ENCODE results near the gene FRAT2. TPM values are rescaled to one million over a fixed set of nuclear protein-coding genes. Genes with fewer than 3 reads are reported as not detected.

FRAT2 gene, protein sequence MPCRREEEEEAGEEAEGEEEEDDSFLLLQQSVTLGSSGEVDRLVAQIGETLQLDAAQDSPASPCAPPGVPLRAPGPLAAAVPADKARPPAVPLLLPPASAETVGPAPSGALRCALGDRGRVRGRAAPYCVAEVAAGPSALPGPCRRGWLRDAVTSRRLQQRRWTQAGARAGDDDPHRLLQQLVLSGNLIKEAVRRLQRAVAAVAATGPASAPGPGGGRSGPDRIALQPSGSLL
- 1 to 10 TPM; 7.1 to 8.7 TPM for total RNA-seq

GRCh38 chr10:97334370-97335175 lies at the start of gene FRAT2:
FRAT2 (minus strand) TSS chr10:97334729; CDS start chr10:97334572, 157 bp downstream.
- Mint-ChIP-seq H3K9me3 (no peaks in the 10 kb centered on the region), H3K27me3 (no peaks in the 10 kb centered on the region), H3K27ac (peak within 1 kb of the TSS; percentile 81 to 86), H3K36me3 (no peaks in the 10 kb centered on the region), H3K4me3 (peak within 1 kb of the TSS; percentile 95), H3K4me1 (ENCODE audit: low read depth in 2 of 2) (peaks cover 28 to 33% of the 10 kb centered on the region in 2 donors)
- peak; percentile 94 to 96 for ATAC-seq
- DNase-seq (ENCODE audit: low spot score), result peak; percentile 93

DNA sequence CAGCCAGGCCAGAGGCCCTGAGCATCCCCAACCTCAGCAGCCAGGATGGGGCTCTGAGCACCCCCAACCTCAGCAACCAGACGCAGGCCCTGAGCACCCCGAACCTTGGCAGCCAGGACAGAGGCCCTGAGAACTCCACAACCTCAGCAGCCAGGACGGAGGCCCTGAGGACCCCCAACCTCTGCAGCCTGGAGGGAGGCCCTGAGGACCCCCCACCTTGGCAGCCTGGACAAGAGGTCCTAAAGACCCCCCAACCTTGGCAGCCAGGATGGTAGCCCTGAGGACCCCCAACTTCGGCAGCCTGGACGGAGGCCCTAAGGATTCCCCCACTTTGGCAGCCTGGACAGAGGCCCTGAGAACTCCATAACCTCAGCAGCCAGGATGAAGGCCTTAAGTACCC lies 49.6 kb upstream of the FRAT2 start:
- no peaks in the 10 kb centered on the region for H3K4me1 Mint-ChIP-seq (ENCODE audit: low read depth in 2 of 2)

GRCh38 chr10:97383159-97383558 lies 48.6 kb upstream of the FRAT2 start:
- Mint-ChIP-seq H3K27me3 (no peaks in the 10 kb centered on the region), H3K27ac (no peak overlapping the region), H3K9me3 (no peaks in the 10 kb centered on the region), H3K4me3 (no peak overlapping the region), H3K4me1 (ENCODE audit: low read depth in 2 of 2) (no peaks in the 10 kb centered on the region), H3K36me3 (no peaks in the 10 kb centered on the region)
- ATAC-seq (no peak), DNase-seq (ENCODE audit: low spot score) (peak; percentile 28)

More for the DNA sequence above, 49.6 kb upstream of the FRAT2 start:
- no peaks in the 10 kb centered on the region for H3K36me3 Mint-ChIP-seq
- no peaks in the 10 kb centered on the region for H3K9me3 Mint-ChIP-seq
- no peak overlapping the region for H3K4me3 Mint-ChIP-seq
- ATAC-seq (no peak), DNase-seq (ENCODE audit: low spot score) (peak; percentile 57)
- H3K27ac Mint-ChIP-seq, result no peak overlapping the region
- no peaks in the 10 kb centered on the region for H3K27me3 Mint-ChIP-seq

DNA sequence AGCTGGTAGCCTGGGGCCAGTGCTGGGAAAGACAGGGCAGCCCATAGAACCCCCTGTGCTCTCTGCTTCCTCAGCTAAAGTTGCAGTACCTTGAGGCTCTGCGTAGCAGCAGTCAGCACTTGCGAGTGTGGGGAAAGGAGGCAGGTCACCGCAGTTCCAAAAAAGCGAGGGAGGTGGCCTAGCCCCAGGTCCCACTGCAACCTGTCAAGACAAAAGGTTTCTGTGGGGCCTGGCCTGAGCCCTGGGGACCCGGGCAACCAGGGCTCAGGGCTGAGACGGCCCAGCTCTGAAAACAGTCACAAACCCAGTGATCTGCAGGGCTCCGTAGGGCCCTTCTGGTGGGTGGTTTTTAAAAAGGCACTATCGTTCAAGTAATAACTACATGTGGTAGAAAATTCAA lies 47.1 kb upstream of the FRAT2 start:
- no peak overlapping the region for H3K4me3 Mint-ChIP-seq
- H3K27me3 Mint-ChIP-seq, result no peaks in the 10 kb centered on the region
- H3K9me3 Mint-ChIP-seq, result no peaks in the 10 kb centered on the region
- no peaks in the 10 kb centered on the region for H3K36me3 Mint-ChIP-seq
- DNase-seq (ENCODE audit: low spot score) (peak; percentile 31), ATAC-seq (no peak)
- H3K4me1 Mint-ChIP-seq (ENCODE audit: low read depth in 2 of 2), result peaks cover 0 to under 1% of the 10 kb centered on the region in 2 donors
- no peak overlapping the region for H3K27ac Mint-ChIP-seq

- no peaks in the 10 kb centered on the region for H3K36me3 Mint-ChIP-seq
- DNase-seq (ENCODE audit: low spot score) (peak; percentile 41), ATAC-seq (no peak)
- no peaks in the 10 kb centered on the region for H3K27me3 Mint-ChIP-seq
- peaks cover 0 to 3% of the 10 kb centered on the region in 2 donors for H3K4me1 Mint-ChIP-seq (ENCODE audit: low read depth in 2 of 2)
- H3K27ac Mint-ChIP-seq, result no peak overlapping the region
- H3K9me3 Mint-ChIP-seq, result no peaks in the 10 kb centered on the region
- H3K4me3 Mint-ChIP-seq, result no peak overlapping the region
Observed at GRCh38 chr10:97380516-97380915, 46.0 kb upstream of the FRAT2 start.

GRCh38 chr10:97378933-97379921 lies 44.7 kb upstream of the FRAT2 start:
- H3K4me1 Mint-ChIP-seq (ENCODE audit: low read depth in 2 of 2), result peaks cover 0 to 3% of the 10 kb centered on the region in 2 donors

DNA sequence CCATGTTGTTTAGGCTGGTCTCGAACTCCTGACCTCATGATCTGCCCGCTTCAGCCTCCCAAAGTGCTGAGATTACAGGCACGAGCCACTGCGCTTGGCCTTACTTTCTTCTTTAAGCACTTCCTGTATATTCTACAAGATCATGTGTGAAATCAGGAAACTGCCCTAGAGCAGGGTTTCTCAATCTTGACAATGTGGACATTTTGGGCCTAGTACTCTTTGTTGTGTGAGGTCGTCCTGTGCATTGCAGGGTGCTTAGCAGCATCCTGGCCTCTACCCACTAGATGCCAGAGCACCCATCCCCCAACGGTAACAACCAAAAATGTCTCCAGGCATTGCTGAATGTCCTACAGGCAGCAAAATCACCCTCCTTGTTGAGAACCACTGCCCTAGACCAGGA lies 41.9 kb upstream of the FRAT2 start:
- no peak for DNase-seq (ENCODE audit: low spot score)
- Mint-ChIP-seq H3K4me1 (ENCODE audit: low read depth in 2 of 2) (peaks cover 0 to 3% of the 10 kb centered on the region in 2 donors), H3K9me3 (no peaks in the 10 kb centered on the region), H3K27me3 (no peaks in the 10 kb centered on the region), H3K27ac (peak overlapping the region in 1 of 2 donors; percentile 58), H3K4me3 (no peak overlapping the region), H3K36me3 (peaks cover 6% of the 10 kb centered on the region)
- ATAC-seq, result peak in 1 of 2 donors; percentile 52

More at GRCh38 chr10:97378933-97379921, 44.7 kb upstream of the FRAT2 start:
- no peak overlapping the region for H3K27ac Mint-ChIP-seq
- H3K36me3 Mint-ChIP-seq, result peaks cover under 1% of the 10 kb centered on the region
- no peak overlapping the region for H3K4me3 Mint-ChIP-seq
- no peak for ATAC-seq
- H3K27me3 Mint-ChIP-seq, result no peaks in the 10 kb centered on the region
- DNase-seq (ENCODE audit: low spot score), result peak; percentile 53
- no peaks in the 10 kb centered on the region for H3K9me3 Mint-ChIP-seq

DNA sequence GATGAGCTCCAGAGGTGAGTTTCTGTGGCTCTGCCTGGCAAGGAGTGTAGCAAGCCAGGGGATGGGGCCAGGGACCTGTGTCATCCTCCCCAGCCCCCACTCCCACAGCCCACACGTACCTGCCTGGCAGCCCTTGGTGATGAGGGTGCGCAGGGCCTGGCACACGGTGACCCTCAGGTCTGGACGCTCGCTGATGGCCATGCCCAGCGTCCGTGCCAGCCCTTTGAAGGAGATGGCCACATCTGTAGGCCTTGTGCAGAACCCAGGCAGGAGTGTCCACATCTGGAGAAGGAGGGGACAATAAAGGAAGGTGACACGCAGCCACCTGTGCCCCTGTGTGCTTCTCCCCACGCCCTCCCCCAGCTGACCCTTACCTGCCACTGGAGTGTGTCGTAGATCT lies 38.9 kb upstream of the FRAT2 start:
- H3K4me3 Mint-ChIP-seq, result no peak overlapping the region
- no peaks in the 10 kb centered on the region for H3K27me3 Mint-ChIP-seq
- peaks cover 6% of the 10 kb centered on the region for H3K36me3 Mint-ChIP-seq
- H3K9me3 Mint-ChIP-seq, result no peaks in the 10 kb centered on the region
- H3K27ac Mint-ChIP-seq, result no peak overlapping the region
- no peak for ATAC-seq
- peaks cover 0 to 5% of the 10 kb centered on the region in 2 donors for H3K4me1 Mint-ChIP-seq (ENCODE audit: low read depth in 2 of 2)
- no peak for DNase-seq (ENCODE audit: low spot score)

DNA sequence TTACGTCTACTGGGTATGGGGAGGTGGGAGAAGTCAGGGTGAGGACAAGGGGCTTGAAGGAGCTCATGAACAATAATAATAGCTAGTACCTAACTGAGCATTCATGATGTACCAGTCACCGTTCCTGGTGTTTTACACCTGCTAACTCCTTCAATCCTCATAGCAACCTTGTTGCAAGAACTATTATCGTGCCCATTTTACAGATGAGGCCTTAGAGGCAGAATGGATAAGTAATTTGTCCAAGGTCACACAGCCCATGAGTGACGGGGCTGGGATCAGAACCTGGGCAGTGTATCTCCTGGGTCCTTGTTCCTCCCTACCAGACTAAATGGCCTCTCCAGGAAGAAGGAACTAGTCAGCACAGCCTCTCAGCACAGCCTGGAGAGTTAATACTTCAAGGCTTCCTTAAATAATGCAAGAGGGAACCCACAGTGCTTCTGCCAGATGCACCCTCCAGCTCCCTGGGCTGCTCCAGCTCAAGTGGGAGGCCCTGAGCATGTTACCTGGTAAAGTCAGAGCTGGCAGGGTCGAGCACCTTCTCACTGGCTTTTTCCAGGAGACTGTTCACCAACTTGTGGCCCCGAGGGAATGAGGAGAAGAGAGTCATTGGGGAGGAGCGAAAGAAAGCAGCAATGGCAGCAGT lies 37.8 kb upstream of the FRAT2 start:
- H3K36me3 Mint-ChIP-seq, result peaks cover 6% of the 10 kb centered on the region
- H3K27ac Mint-ChIP-seq, result no peak overlapping the region
- peaks cover 0 to 5% of the 10 kb centered on the region in 2 donors for H3K4me1 Mint-ChIP-seq (ENCODE audit: low read depth in 2 of 2)
- no peak for DNase-seq (ENCODE audit: low spot score)
- no peaks in the 10 kb centered on the region for H3K27me3 Mint-ChIP-seq
- no peaks in the 10 kb centered on the region for H3K9me3 Mint-ChIP-seq
- ATAC-seq, result no peak
- H3K4me3 Mint-ChIP-seq, result no peak overlapping the region

GRCh38 chr10:97371696-97372095 lies 37.2 kb upstream of the FRAT2 start:
- Mint-ChIP-seq H3K36me3 (peaks cover 6% of the 10 kb centered on the region), H3K27ac (no peak overlapping the region), H3K4me3 (no peak overlapping the region)

DNA sequence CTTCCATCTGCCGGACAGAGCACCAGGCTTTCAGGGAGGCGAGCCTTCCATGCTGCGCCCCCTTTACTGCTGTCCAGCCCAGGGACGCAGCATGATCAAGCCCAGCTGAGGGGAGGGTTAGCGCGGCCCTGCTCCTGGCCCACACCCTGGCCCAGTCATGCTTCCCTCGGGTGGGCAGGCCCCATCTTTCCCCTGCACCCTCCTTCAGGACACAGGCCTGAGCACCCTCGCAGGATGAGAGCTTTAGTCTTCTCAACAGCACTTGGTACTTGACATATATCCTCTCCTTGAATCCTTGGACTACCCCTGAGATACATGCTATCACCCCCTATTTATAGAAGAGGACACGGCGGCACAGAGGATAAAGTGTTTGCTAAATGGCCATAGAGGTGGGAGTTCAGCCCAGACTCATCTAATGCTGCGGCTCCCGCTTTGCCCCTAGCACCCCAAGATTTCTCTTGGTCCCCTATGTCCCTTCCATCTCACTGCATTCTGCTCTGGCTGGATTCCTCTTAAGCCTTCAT lies 32.7 kb upstream of the FRAT2 start:
- Mint-ChIP-seq H3K4me3 (no peak overlapping the region), H3K27me3 (no peaks in the 10 kb centered on the region), H3K36me3 (no peaks in the 10 kb centered on the region), H3K4me1 (ENCODE audit: low read depth in 2 of 2) (peaks cover 0 to 2% of the 10 kb centered on the region in 2 donors), H3K27ac (no peak overlapping the region), H3K9me3 (no peaks in the 10 kb centered on the region)
- DNase-seq (ENCODE audit: low spot score) (no peak), ATAC-seq (no peak)

More at GRCh38 chr10:97371696-97372095, 37.2 kb upstream of the FRAT2 start:
- H3K4me1 Mint-ChIP-seq (ENCODE audit: low read depth in 2 of 2), result peaks cover 0 to 5% of the 10 kb centered on the region in 2 donors
- DNase-seq (ENCODE audit: low spot score), result no peak
- H3K27me3 Mint-ChIP-seq, result no peaks in the 10 kb centered on the region
- no peaks in the 10 kb centered on the region for H3K9me3 Mint-ChIP-seq
- no peak for ATAC-seq

DNA sequence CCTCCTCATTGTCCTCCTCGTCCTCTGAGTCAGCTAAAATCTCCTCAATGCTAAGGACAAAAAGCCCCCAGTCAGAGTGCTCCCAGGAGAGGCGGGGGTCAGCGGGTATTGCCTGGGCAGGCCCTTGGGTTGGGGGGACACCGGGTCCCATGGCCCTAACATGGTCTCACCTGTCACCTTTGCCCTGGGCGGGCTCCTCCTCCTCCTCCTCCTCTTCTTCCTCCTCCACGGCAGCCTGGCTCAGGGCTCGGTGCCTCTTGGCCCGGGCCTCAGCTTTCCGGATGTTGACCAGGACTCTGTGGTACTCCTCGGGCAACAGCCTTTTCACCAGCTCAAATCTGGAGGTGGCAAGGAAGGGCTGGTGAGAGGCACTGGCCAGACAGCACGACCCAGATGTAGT lies 32.0 kb upstream of the FRAT2 start:
- no peak overlapping the region for H3K27ac Mint-ChIP-seq
- no peak for ATAC-seq
- H3K4me1 Mint-ChIP-seq (ENCODE audit: low read depth in 2 of 2), result peaks cover 0 to 2% of the 10 kb centered on the region in 2 donors
- no peaks in the 10 kb centered on the region for H3K27me3 Mint-ChIP-seq
- no peak for DNase-seq (ENCODE audit: low spot score)
- H3K4me3 Mint-ChIP-seq, result no peak overlapping the region
- H3K36me3 Mint-ChIP-seq, result no peaks in the 10 kb centered on the region
- no peaks in the 10 kb centered on the region for H3K9me3 Mint-ChIP-seq
